SK-N-SH treated with all-trans-retinoic acid at 6 μM for 48 hours (cell line): ENCODE results near the gene TRPM2.

ENCODE experiments used
- ARNTL ChIP-seq: fragments of 450-650 bp; formaldehyde crosslinking; IDR thresholded peaks from 2 replicates; pipeline ENCODE4 v1.5.0; 2020; ENCODE audit warnings: low read depth, mild to moderate bottlenecking, moderate library complexity, borderline replicate concordance
- GLIS3 ChIP-seq: fragments of 250-450 bp; sonication (Bioruptor Pico); IDR thresholded peaks from 2 replicates; pipeline ENCODE4 v1.5.0; 2020; ENCODE audit warnings: mild to moderate bottlenecking, moderate library complexity
- OSR1 ChIP-seq: fragments of 250-450 bp; sonication (Bioruptor Pico); IDR thresholded peaks from 2 replicates; pipeline ENCODE4 v1.8.0; 2022; ENCODE audit warnings: moderate library complexity, mild to moderate bottlenecking, inconsistent platforms
- RARB ChIP-seq: fragments of 250-450 bp; sonication (Bioruptor Pico); IDR thresholded peaks from 2 replicates; pipeline ENCODE4 v1.8.0; 2021; ENCODE audit warnings: mild to moderate bottlenecking, moderate library complexity
- TCF4 ChIP-seq: fragments of 250-450 bp; sonication (Bioruptor Pico); IDR thresholded peaks from 2 replicates; pipeline ENCODE4 v1.8.0; 2021; ENCODE audit warnings: mild to moderate bottlenecking, moderate library complexity, borderline replicate concordance
- ZC3H10 ChIP-seq: fragments of 250-450 bp; sonication (Bioruptor Pico); IDR thresholded peaks from 2 replicates; pipeline ENCODE4 v1.5.1; 2021; ENCODE audit warnings: mild to moderate bottlenecking, moderate library complexity
- ZFP3 ChIP-seq: fragments of 250-450 bp; sonication (Bioruptor Pico); IDR thresholded peaks from 2 replicates; pipeline ENCODE4 v1.5.0; 2020; ENCODE audit warnings: mild to moderate bottlenecking, moderate library complexity
- ZFP30 ChIP-seq: fragments of 450-650 bp; formaldehyde crosslinking; IDR thresholded peaks from 2 replicates; pipeline ENCODE4 v1.5.0; 2022; ENCODE audit warnings: mild to moderate bottlenecking, moderate library complexity
- TF ChIP-seq, protein P1 (sequence below): fragments of 250-450 bp; sonication (Bioruptor Pico); IDR thresholded peaks from 2 replicates; pipeline ENCODE4 v1.8.0; 2020; ENCODE audit warnings: mild to moderate bottlenecking, moderate library complexity, borderline replicate concordance
- TF ChIP-seq, protein P2 (sequence below): fragments of 250-450 bp; sonication (Bioruptor Pico); IDR thresholded peaks from 2 replicates; pipeline ENCODE4 v1.5.1; 2021; ENCODE audit warnings: mild to moderate bottlenecking, moderate library complexity

DNA sequence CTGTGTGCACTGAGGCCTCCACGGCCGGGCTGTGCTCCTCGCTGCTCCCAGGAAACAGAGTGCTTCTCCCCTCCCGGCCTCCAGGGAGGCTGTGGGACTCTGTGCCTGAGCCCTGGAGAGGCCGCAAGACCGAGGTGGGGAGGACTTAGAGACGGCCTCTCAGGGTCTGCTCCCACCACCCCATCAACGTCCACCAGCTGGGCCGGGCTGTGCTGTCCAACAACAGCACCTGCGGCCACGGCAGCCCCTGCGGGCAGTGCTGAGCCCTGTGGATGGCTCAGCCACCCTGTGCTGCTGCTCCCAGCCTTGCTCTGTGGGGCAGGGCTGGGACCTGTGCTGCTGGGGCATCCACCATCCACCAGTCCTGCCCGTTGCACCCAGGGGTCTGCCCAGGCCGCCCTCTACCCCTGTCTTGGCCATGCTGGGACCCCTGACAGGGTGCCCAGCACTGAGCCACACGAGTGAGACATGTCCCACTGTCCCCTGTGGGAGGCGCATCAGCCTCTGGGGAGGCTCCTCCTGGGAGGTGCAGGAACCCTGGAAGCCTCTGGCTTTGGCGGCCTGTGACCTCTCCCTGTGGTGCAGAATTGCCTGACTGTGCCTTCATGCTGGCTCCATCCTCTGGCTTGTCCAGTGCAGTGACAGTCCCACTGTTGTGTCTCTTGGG, 70.7 kb downstream of the TRPM2 start:
- TF ChIP-seq ZFP30 (CRISPR knock-in tag): no peak
- TF ChIP-seq, protein P1, sequence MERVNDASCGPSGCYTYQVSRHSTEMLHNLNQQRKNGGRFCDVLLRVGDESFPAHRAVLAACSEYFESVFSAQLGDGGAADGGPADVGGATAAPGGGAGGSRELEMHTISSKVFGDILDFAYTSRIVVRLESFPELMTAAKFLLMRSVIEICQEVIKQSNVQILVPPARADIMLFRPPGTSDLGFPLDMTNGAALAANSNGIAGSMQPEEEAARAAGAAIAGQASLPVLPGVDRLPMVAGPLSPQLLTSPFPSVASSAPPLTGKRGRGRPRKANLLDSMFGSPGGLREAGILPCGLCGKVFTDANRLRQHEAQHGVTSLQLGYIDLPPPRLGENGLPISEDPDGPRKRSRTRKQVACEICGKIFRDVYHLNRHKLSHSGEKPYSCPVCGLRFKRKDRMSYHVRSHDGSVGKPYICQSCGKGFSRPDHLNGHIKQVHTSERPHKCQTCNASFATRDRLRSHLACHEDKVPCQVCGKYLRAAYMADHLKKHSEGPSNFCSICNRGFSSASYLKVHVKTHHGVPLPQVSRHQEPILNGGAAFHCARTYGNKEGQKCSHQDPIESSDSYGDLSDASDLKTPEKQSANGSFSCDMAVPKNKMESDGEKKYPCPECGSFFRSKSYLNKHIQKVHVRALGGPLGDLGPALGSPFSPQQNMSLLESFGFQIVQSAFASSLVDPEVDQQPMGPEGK: no peak
- TF ChIP-seq GLIS3 (CRISPR knock-in tag): no peak
- TF ChIP-seq, protein P2, sequence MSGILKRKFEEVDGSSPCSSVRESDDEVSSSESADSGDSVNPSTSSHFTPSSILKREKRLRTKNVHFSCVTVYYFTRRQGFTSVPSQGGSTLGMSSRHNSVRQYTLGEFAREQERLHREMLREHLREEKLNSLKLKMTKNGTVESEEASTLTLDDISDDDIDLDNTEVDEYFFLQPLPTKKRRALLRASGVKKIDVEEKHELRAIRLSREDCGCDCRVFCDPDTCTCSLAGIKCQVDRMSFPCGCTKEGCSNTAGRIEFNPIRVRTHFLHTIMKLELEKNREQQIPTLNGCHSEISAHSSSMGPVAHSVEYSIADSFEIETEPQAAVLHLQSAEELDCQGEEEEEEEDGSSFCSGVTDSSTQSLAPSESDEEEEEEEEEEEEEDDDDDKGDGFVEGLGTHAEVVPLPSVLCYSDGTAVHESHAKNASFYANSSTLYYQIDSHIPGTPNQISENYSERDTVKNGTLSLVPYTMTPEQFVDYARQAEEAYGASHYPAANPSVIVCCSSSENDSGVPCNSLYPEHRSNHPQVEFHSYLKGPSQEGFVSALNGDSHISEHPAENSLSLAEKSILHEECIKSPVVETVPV (CRISPR knock-in tag): no peak
- no peak for TF ChIP-seq OSR1 (CRISPR knock-in tag)
- no peak for TF ChIP-seq ZC3H10 (CRISPR knock-in tag)
- no peak for TF ChIP-seq ZFP3 (CRISPR knock-in tag)
- TF ChIP-seq TCF4 (CRISPR knock-in tag): no peak
- no peak for TF ChIP-seq ARNTL (CRISPR knock-in tag)
- no peak for TF ChIP-seq RARB (CRISPR knock-in tag)
